ENCODE measurements around the gene BCL6. TPM values are rescaled to one million over a fixed set of nuclear protein-coding genes. Genes with fewer than 3 reads are reported as not detected.

BCL6 gene
- total RNA-seq, 6 donors from 2014 or later, result 80.4 to 268 (median 119) TPM

GRCh38 chr3:187781001-187781400 lies 35.7 kb upstream of the BCL6 start:
- no peak for ATAC-seq (ENCODE audit: low FRiP score in 2 of 2)
- TF ChIP-seq POLR2AphosphoS5 (IDR thresholded peaks at IDR 0.05), result no peak
- no peak for TF ChIP-seq EP300 (IDR thresholded peaks at IDR 0.05)
- no peak for TF ChIP-seq CTCF (IDR thresholded peaks at IDR 0.05)
- no peak for TF ChIP-seq POLR2A (IDR thresholded peaks at IDR 0.05)
- H3K9me3 ChIP-seq, result no peaks in the 10 kb centered on the region
- no peak for DNase-seq
- H3K27ac ChIP-seq, result no peak overlapping the region
- WGBS, 2 donors, result 58 to 66% methylated on average over 2 of the region's 2 CpGs
- no peaks in the 10 kb centered on the region for H3K27me3 ChIP-seq
- no peak overlapping the region for H3K4me3 ChIP-seq
- peaks cover 0 to 4% (median 0%) of the 10 kb centered on the region in 4 donors for H3K4me1 ChIP-seq
- no peaks in the 10 kb centered on the region for H3K36me3 ChIP-seq

GRCh38 chr3:187778726-187779125 lies 33.5 kb upstream of the BCL6 start:
- TF ChIP-seq POLR2AphosphoS5 (IDR thresholded peaks at IDR 0.05) (no peak), CTCF (IDR thresholded peaks at IDR 0.05) (no peak), POLR2A (IDR thresholded peaks at IDR 0.05) (no peak), EP300 (IDR thresholded peaks at IDR 0.05) (no peak)
- 85 to 93% methylated on average over 2 of the region's 2 CpGs for WGBS, 2 donors
- DNase-seq (no peak), ATAC-seq (ENCODE audit: low FRiP score in 2 of 2) (no peak)
- peaks cover 0 to 4% (median 0%) of the 10 kb centered on the region in 4 donors for H3K4me1 ChIP-seq
- no peaks in the 10 kb centered on the region for H3K27me3 ChIP-seq
- no peak overlapping the region for H3K27ac ChIP-seq
- H3K9me3 ChIP-seq, result no peaks in the 10 kb centered on the region
- no peaks in the 10 kb centered on the region for H3K36me3 ChIP-seq
- no peak overlapping the region for H3K4me3 ChIP-seq

- peak; percentile 77 to 79 for ATAC-seq (ENCODE audit: low FRiP score in 2 of 2)
Observed at GRCh38 chr3:187777331-187777941, 32.2 kb upstream of the BCL6 start.

GRCh38 chr3:187775549-187775948 lies 30.3 kb upstream of the BCL6 start:
- H3K4me3 ChIP-seq, result no peak overlapping the region
- DNase-seq (no peak), ATAC-seq (ENCODE audit: low FRiP score in 2 of 2) (no peak)
- no peaks in the 10 kb centered on the region for H3K36me3 ChIP-seq
- H3K27me3 ChIP-seq, result no peaks in the 10 kb centered on the region
- H3K27ac ChIP-seq, result no peak overlapping the region
- peaks cover 0 to 4% (median 0%) of the 10 kb centered on the region in 4 donors for H3K4me1 ChIP-seq
- 69 to 89% methylated on average over 1 of the region's 1 CpG for WGBS, 2 donors
- TF ChIP-seq POLR2A (IDR thresholded peaks at IDR 0.05) (no peak), EP300 (IDR thresholded peaks at IDR 0.05) (no peak), CTCF (IDR thresholded peaks at IDR 0.05) (no peak), POLR2AphosphoS5 (IDR thresholded peaks at IDR 0.05) (no peak)
- H3K9me3 ChIP-seq, result no peaks in the 10 kb centered on the region

More at GRCh38 chr3:187777331-187777941, 32.2 kb upstream of the BCL6 start:
- no peak overlapping the region for H3K4me3 ChIP-seq
- DNase-seq, result peak in 1 of 2 donors; percentile 52
- peaks cover 0 to 4% (median 0%) of the 10 kb centered on the region in 4 donors for H3K4me1 ChIP-seq
- peak overlapping the region; percentile 53 to 82 (median 58) for H3K27ac ChIP-seq
- WGBS, 2 donors, result 70 to 78% methylated on average over 6 of the region's 6 CpGs
- no peaks in the 10 kb centered on the region for H3K9me3 ChIP-seq
- H3K36me3 ChIP-seq, result no peaks in the 10 kb centered on the region
- TF ChIP-seq POLR2AphosphoS5 (IDR thresholded peaks at IDR 0.05), result no peak
- TF ChIP-seq EP300 (IDR thresholded peaks at IDR 0.05), result no peak
- no peak for TF ChIP-seq CTCF (IDR thresholded peaks at IDR 0.05)
- no peak for TF ChIP-seq POLR2A (IDR thresholded peaks at IDR 0.05)
- no peaks in the 10 kb centered on the region for H3K27me3 ChIP-seq
